Type B pancreatic cell (in vitro differentiated cells): ENCODE measurements around the gene POU6F2. TPM values are rescaled to one million over a fixed set of nuclear protein-coding genes. Genes with fewer than 3 reads are reported as not detected.

Source experiments
- DNase-seq: peaks from one replicate; pipeline ENCODE4 v3.0.0; 2021; ENCODE audit warnings: mixed read lengths; ENCODE audit not compliant: unreplicated experiment; ENCODE audit errors: extremely low spot score
- H3K27ac Mint-ChIP-seq: 2 replicates; pipeline ENCODE4 v1.8.0; 2021; ENCODE audit warnings: mild to moderate bottlenecking, mixed read lengths
- H3K27me3 Mint-ChIP-seq: 2 replicates; pipeline ENCODE4 v1.8.0; 2021; ENCODE audit warnings: mixed read lengths
- H3K36me3 Mint-ChIP-seq: 2 replicates; pipeline ENCODE4 v1.8.0; 2021; ENCODE audit warnings: mixed read lengths
- H3K4me1 Mint-ChIP-seq: one replicate; pipeline ENCODE4 v1.8.0; 2021; ENCODE audit warnings: mixed read lengths; ENCODE audit not compliant: unreplicated experiment
- H3K4me3 Mint-ChIP-seq: 2 replicates; pipeline ENCODE4 v1.8.0; 2021; ENCODE audit warnings: mild to moderate bottlenecking, mixed read lengths
- H3K9me3 Mint-ChIP-seq: 2 replicates; pipeline ENCODE4 v1.8.0; 2021; ENCODE audit warnings: mixed read lengths
- CTCF ChIP-seq: fragments of 200-600 bp; sonication (generic); conservative IDR thresholded peaks from 2 replicates; pipeline ENCODE4 v1.5.0; 2021; ENCODE audit warnings: antibody characterized with exemption, mild to moderate bottlenecking
- total RNA-seq: library from RNA; stranded (reverse); gene quantifications from 2 replicates; pipeline ENCODE4 v1.2.1, GENCODE V29; 2021; ENCODE audit warnings: low replicate concordance

POU6F2 gene
- total RNA-seq, 1 donor from 2014 or later = 1.4 TPM

DNA sequence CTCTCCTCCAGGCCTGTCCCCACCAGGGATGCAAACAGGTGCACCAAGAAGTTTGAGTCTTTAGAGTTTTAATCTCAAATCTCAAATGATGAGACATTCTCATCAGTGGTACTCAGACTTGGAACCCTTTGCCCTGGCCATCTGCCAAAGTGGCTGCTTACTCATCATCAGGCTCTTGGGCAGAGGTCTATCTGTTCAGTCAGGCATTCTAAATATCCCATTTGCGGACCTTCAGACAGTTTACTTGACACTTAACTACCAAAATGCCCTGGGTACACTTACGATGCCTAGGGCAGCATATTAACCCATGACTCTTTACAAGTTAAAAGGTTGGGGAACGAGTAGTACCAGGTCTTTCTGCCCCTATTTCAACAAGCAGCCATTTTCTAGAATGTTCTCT is 527.3 kb downstream of the POU6F2 start:
- no peak overlapping the region for H3K27ac Mint-ChIP-seq
- peaks cover 4% of the 10 kb centered on the region for H3K27me3 Mint-ChIP-seq
- H3K4me3 Mint-ChIP-seq = no peak overlapping the region
- no peaks in the 10 kb centered on the region for H3K9me3 Mint-ChIP-seq
- H3K4me1 Mint-ChIP-seq = peaks cover 4% of the 10 kb centered on the region
- TF ChIP-seq CTCF = no peak
- no peak for DNase-seq
- no peaks in the 10 kb centered on the region for H3K36me3 Mint-ChIP-seq

DNA sequence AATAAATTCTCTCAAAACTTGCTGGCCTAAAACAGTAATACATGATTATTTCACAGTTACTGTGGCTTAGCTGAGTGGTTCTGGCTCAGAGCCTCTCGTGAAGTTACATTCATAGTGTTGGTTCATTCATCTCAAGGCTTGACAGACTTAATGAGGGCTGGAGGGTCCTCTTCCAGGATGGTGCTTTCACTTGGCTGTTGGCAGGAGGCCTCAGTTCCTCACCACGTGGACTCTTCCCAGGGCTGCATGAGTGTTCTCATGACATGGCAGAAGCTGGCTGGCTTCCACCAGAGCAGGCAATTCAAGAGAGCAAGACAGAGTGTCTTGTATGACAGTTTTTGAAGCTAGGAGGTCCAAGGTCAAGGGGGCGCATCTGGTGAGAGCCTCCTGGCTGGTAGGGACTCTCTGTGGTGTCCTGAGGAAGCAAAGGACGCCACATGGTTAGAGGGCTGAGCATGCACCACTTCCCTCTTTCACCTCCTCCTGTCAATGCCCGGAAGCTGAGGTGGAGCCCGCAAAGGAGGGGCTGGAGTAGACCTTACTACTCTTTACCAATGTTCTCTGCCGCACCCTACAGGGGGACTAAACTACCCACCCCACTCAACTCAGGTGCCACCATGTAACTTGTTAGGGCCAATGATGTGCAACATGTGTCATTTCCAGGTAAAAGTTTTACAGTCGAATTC is 530.3 kb downstream of the POU6F2 start:
- no peak for DNase-seq
- H3K4me1 Mint-ChIP-seq = no peaks in the 10 kb centered on the region
- no peak overlapping the region for H3K27ac Mint-ChIP-seq
- H3K27me3 Mint-ChIP-seq = peaks cover 4% of the 10 kb centered on the region
- H3K4me3 Mint-ChIP-seq = no peak overlapping the region
- TF ChIP-seq CTCF = no peak
- H3K9me3 Mint-ChIP-seq = no peaks in the 10 kb centered on the region
- no peaks in the 10 kb centered on the region for H3K36me3 Mint-ChIP-seq

- Mint-ChIP-seq H3K27ac (no peak overlapping the region), H3K4me1 (no peaks in the 10 kb centered on the region), H3K27me3 (peaks cover 4% of the 10 kb centered on the region), H3K36me3 (no peaks in the 10 kb centered on the region), H3K9me3 (no peaks in the 10 kb centered on the region), H3K4me3 (no peak overlapping the region)
- DNase-seq = no peak
- no peak for TF ChIP-seq CTCF
Observed at GRCh38 chr7:39509436-39509835, 531.7 kb downstream of the POU6F2 start.

DNA sequence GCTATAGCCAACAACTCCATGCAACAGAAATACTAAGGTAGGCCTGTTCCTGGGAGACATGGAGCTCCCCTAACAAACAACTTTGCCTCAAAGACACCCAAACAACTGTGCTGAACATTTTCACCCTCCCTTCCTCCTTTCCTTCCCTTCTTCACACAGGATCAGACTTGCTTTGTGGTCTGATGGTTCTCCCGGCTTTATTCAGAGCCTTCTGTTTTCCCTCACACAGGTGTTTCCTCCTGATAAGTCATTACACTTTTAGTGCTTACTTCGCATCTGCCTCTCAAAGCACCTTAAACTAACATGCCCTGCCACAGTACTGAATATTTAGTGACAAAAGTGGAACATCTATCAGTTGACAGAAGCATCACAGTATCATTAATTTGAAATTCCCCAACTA is 532.2 kb downstream of the POU6F2 start:
- Mint-ChIP-seq H3K27ac (no peak overlapping the region), H3K27me3 (peaks cover 4% of the 10 kb centered on the region), H3K4me3 (no peak overlapping the region), H3K4me1 (no peaks in the 10 kb centered on the region), H3K9me3 (no peaks in the 10 kb centered on the region), H3K36me3 (no peaks in the 10 kb centered on the region)
- no peak for TF ChIP-seq CTCF
- no peak for DNase-seq

DNA sequence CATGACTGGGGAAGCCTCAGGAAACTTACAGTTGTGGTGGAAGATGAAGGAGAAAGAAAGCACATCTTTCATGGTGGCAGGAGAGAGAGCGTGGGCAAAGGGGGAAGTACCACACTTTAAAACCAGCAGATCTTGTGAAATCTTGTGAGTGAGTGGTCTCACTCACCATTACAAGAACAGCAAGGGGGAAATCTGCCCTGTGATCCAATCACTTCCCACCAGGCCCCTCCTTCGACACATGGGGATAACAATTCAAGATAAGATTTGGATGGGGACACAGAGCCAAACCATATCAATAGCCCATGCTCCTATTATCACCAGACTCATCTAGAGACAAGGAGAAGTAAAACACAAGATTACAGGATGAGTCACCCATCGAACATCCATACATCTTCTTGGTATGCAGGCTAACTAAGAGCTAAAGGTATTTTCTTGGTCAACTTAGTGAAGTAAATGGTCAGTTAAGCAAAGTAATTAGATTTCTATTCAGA is 533.2 kb downstream of the POU6F2 start:
- no peak overlapping the region for H3K27ac Mint-ChIP-seq
- peaks cover 4% of the 10 kb centered on the region for H3K27me3 Mint-ChIP-seq
- no peak for TF ChIP-seq CTCF
- no peaks in the 10 kb centered on the region for H3K4me1 Mint-ChIP-seq
- H3K9me3 Mint-ChIP-seq = no peaks in the 10 kb centered on the region
- H3K36me3 Mint-ChIP-seq = no peaks in the 10 kb centered on the region
- H3K4me3 Mint-ChIP-seq = no peak overlapping the region
- DNase-seq = no peak
